OCI-LY3 (cell line): ENCODE measurements around the gene TMEM270.

Source experiments
- CTCF ChIP-seq: fragments of 200-600, 300-600 bp; sonication (generic); IDR thresholded peaks from 2 replicates; pipeline ENCODE4 v1.5.1; 2014; ENCODE audit warnings: antibody characterized with exemption, low read length, low read depth
- EZH2phosphoT487 ChIP-seq: fragments of 200-600 bp; shearing (Covaris generic); IDR thresholded peaks from 2 replicates; pipeline ENCODE4 v1.6.1; 2018; ENCODE audit warnings: antibody characterized with exemption, mixed run types, low read depth

GRCh38 chr7:73880755-73881328 is 19.9 kb downstream of the TMEM270 start:
- no peak for TF ChIP-seq CTCF
- TF ChIP-seq EZH2phosphoT487 = no peak
